Epithelial cell of esophagus (primary cell): Measurements from ENCODE around the gene GRIK1.
"Not testable (repeated sequence)": the region's sequence is repeated elsewhere in the genome, so short reads cannot be mapped to it uniquely, and the experiment has no call there.

Experiments
- DNase-seq: peaks from one replicate; pipeline ENCODE4 v3.0.0; 2010; ENCODE audit warnings: low read depth
- H3K4me3 ChIP-seq: 2 replicates; pipeline ENCODE4 v1.5.1; 2011; ENCODE audit warnings: mild to moderate bottlenecking, low read length, control low read depth
- CTCF ChIP-seq: IDR thresholded peaks from 2 replicates; pipeline ENCODE4 v1.5.1; 2011; ENCODE audit warnings: low read depth, mild to moderate bottlenecking, low read length, control low read depth, inconsistent platforms; ENCODE audit not compliant: insufficient read depth; ENCODE audit errors: missing control alignments

The GRIK1 gene

GRCh38 chr21:29958551-29958950, 18.8 kb upstream of the GRIK1 start:
- no peak for TF ChIP-seq CTCF
- DNase-seq: no peak
- H3K4me3 ChIP-seq: no peak overlapping the region

- not testable (repeated sequence) for DNase-seq, H3K4me3 ChIP-seq
Measured at GRCh38 chr21:29958035-29958434, 18.2 kb upstream of the GRIK1 start.

GRCh38 chr21:29953690-29954089, 13.9 kb upstream of the GRIK1 start:
- no peak for TF ChIP-seq CTCF
- no peak for DNase-seq

GRCh38 chr21:29953072-29953471, 13.3 kb upstream of the GRIK1 start:
- peak; percentile 7 for DNase-seq
- H3K4me3 ChIP-seq: no peak overlapping the region
- TF ChIP-seq CTCF: no peak

More at GRCh38 chr21:29953690-29954089, 13.9 kb upstream of the GRIK1 start:
- no peak overlapping the region for H3K4me3 ChIP-seq

- DNase-seq: no peak
- H3K4me3 ChIP-seq: no peak overlapping the region
- TF ChIP-seq CTCF: no peak
Measured at GRCh38 chr21:29951911-29952310, 12.1 kb upstream of the GRIK1 start.

GRCh38 chr21:29949991-29950390, 10.2 kb upstream of the GRIK1 start:
- no peak for DNase-seq
- TF ChIP-seq CTCF: no peak
- H3K4me3 ChIP-seq: no peak overlapping the region

- DNase-seq: no peak
- H3K4me3 ChIP-seq: no peak overlapping the region
- TF ChIP-seq CTCF: no peak
Measured at GRCh38 chr21:29947119-29947518, 7.3 kb upstream of the GRIK1 start.

- H3K4me3 ChIP-seq: no peak overlapping the region
- peak; percentile 46 for TF ChIP-seq CTCF
- DNase-seq: peak; percentile 14
Measured at GRCh38 chr21:29943885-29944284, 4.1 kb upstream of the GRIK1 start.
